PC-3 (cell line): ENCODE results near the gene TBC1D24. TPM values are rescaled to one million over a fixed set of nuclear protein-coding genes. Genes with fewer than 3 reads are reported as not detected.

Experiments
- ATAC-seq: fragments of 200-7000 bp; cut with Tn5 transposase; 2 replicates; pipeline ENCODE4 v1.9.1; 2020; ENCODE audit warnings: mild to moderate bottlenecking, moderate library complexity
- BruUV-seq: library from RNA; stranded (reverse); fragments of 400-500 nt; replicated peaks from 2 replicates; lab custom pipeline; 2021; lab: Mats Ljungman, UMichigan
- CTCF ChIA-PET: fragments of 300-600 bp; sonication (Branson Sonifier 250); formaldehyde crosslinking; loops from one replicate; lab custom pipeline; 2022; ENCODE audit warnings: antibody characterized with exemption; lab: Charles Lee
- POLR2A ChIA-PET: fragments of 300-600 bp; sonication (Branson Sonifier 250); formaldehyde crosslinking; loops from one replicate; lab custom pipeline; 2022; ENCODE audit warnings: antibody characterized with exemption; ENCODE audit not compliant: unreplicated experiment; lab: Charles Lee
- DNase-seq: peaks from one replicate; pipeline ENCODE4 v3.0.0-alpha.2; 2015
- H2AFZ ChIP-seq: fragments of 300-600 bp; sonication (generic); 2 replicates; pipeline ENCODE4 v1.6.0; 2016; ENCODE audit warnings: antibody characterized with exemption, low read length
- H3F3A ChIP-seq: fragments of 300-600 bp; sonication (generic); one replicate; pipeline ENCODE4 v1.6.0; 2017; ENCODE audit warnings: antibody characterized with exemption, low read length, control low read depth, mild to moderate bottlenecking; ENCODE audit not compliant: unreplicated experiment
- H3K27ac ChIP-seq: fragments of 300-600 bp; sonication (generic); 2 replicates; pipeline ENCODE4 v1.5.1; 2016; ENCODE audit warnings: mild to moderate bottlenecking, low read length
- H3K27me3 ChIP-seq: fragments of 300-600 bp; sonication (generic); 2 replicates; pipeline ENCODE4 v1.6.1; 2016; ENCODE audit warnings: low read length, mixed read lengths
- H3K36me3 ChIP-seq: fragments of 300-600 bp; sonication (generic); 2 replicates; pipeline ENCODE4 v1.6.1; 2016; ENCODE audit warnings: low read depth, mixed run types, low read length, mixed read lengths
- H3K4me1 ChIP-seq: fragments of 300-600 bp; sonication (generic); 2 replicates; pipeline ENCODE4 v1.5.1; 2016; ENCODE audit warnings: low read length; ENCODE audit not compliant: insufficient read depth
- H3K4me2 ChIP-seq: fragments of 300-600 bp; sonication (generic); 2 replicates; pipeline ENCODE4 v1.6.0; 2016; ENCODE audit warnings: low read length
- H3K4me3 ChIP-seq: fragments of 300-600 bp; sonication (generic); 2 replicates; pipeline ENCODE4 v1.5.1; 2016; ENCODE audit warnings: mild to moderate bottlenecking, low read length, mixed read lengths
- H3K79me2 ChIP-seq: fragments of 300-600 bp; sonication (generic); 2 replicates; pipeline ENCODE4 v1.6.1; 2017; ENCODE audit warnings: low read length, mixed read lengths
- H3K9ac ChIP-seq: fragments of 300-600 bp; sonication (generic); 2 replicates; pipeline ENCODE4 v1.6.0; 2016; ENCODE audit warnings: mild to moderate bottlenecking, low read length
- H3K9me2 ChIP-seq: fragments of 300-600 bp; sonication (generic); replicated peaks from 2 replicates; pipeline ENCODE4 v1.6.1; 2016; ENCODE audit warnings: mixed run types, low read length, mixed read lengths
- H3K9me3 ChIP-seq: fragments of 300-600 bp; sonication (generic); 2 replicates; pipeline ENCODE4 v1.6.1; 2016; ENCODE audit warnings: low read length, mixed read lengths
- H4K20me1 ChIP-seq: fragments of 300-600 bp; sonication (generic); 2 replicates; pipeline ENCODE4 v1.6.1; 2016; ENCODE audit warnings: low read length, mixed read lengths
- EZH2 ChIP-seq: fragments of 300-600 bp; sonication (generic); IDR thresholded peaks from one replicate; pipeline ENCODE4 v1.6.1; 2017; ENCODE audit warnings: antibody characterized with exemption, mild to moderate bottlenecking, low read length; ENCODE audit not compliant: unreplicated experiment
- EZH2phosphoT487 ChIP-seq: fragments of 300-600 bp; sonication (generic); IDR thresholded peaks from 2 replicates; pipeline ENCODE4 v1.6.1; 2018; ENCODE audit warnings: mild to moderate bottlenecking, antibody characterized with exemption, low read length, borderline replicate concordance
- intact Hi-C: fragments of 100-400 bp; cut with micrococcal nuclease; formaldehyde crosslinking; loops from 2 replicates; pipeline ENCODE4 v1.9.0; 2023
- total RNA-seq: library from RNA; depleted of rRNA; stranded (reverse); fragments of >200 nt; gene quantifications from 2 replicates; pipeline ENCODE4 v1.2.3, GENCODE V29; 2014
- TF ChIP-seq, protein P1 (sequence below): fragments of 300-600 bp; sonication (generic); conservative IDR thresholded peaks from 2 replicates; pipeline ENCODE4 v1.5.1; 2017; ENCODE audit warnings: antibody characterized with exemption, low read depth, mild to moderate bottlenecking, low read length

Gene TBC1D24
- total RNA-seq, 1 experiment from 2014 or later: 15.2 TPM

DNA sequence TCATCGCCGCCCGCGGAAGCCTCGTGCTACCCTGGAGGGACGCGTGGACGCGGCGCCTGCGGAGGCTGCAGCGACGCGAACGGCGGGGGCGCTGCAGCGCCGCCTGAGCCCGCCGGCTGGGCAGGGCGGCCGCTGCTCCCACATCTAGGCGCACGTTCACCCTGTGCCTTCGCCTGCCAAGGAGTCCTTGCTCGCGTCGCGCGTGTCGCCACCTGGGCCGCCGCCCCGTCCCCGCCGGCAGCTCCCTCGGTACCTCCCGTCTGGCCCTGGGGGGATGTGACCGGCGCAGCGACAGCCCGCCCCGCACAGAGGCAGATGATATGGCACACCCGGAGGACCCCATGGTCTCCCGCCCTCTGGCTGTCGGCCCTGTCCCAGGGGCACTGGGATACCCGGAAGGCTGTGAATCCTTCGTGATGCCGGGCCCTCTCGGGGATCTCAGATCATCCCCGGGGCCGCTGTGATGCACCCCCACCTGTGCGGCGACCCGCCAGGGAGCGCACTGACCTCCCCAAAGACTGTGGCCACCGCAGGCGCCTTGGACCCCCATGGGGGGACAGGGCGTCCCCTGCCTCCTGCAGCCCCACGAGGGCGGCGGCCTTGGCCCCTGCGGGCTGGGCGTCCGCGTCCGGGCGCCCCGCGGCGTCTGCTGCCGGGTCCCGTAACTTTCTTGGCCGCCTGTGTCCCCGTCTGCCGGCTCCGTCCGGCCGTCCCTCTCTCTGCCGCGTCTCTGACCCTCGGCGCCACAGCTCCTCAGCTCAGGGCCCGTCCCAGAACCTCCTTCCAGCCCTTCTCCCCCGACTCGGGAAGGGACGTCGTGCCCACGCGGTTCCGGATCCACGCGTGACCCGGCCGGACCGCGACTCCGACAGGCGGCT lies 689 bp upstream of the TBC1D24 start:
- H3K9me2 ChIP-seq: no peaks in the 10 kb centered on the region
- H3K79me2 ChIP-seq: peaks cover 33% of the 10 kb centered on the region
- no peaks in the 10 kb centered on the region; the same call in 1 of the 2 replicates for H3K4me1 ChIP-seq
- no TSS peak for BruUV-seq
- ChIA-PET POLR2A (interaction anchor here (0.6 kb wide), 2 partner anchors 37 to 319 kb away, joined by 8 to 11 read pairs; partner anchors contain the start of gene TRAF7), CTCF (no interaction called here)
- no peaks in the 10 kb centered on the region for H3K36me3 ChIP-seq
- peak overlapping the region; percentile 77 for H3K4me3 ChIP-seq
- 0 out of 2 replicates have a peak, but pooled peaks have one; percentile 45 for TF ChIP-seq EZH2phosphoT487
- TF ChIP-seq, protein P1, sequence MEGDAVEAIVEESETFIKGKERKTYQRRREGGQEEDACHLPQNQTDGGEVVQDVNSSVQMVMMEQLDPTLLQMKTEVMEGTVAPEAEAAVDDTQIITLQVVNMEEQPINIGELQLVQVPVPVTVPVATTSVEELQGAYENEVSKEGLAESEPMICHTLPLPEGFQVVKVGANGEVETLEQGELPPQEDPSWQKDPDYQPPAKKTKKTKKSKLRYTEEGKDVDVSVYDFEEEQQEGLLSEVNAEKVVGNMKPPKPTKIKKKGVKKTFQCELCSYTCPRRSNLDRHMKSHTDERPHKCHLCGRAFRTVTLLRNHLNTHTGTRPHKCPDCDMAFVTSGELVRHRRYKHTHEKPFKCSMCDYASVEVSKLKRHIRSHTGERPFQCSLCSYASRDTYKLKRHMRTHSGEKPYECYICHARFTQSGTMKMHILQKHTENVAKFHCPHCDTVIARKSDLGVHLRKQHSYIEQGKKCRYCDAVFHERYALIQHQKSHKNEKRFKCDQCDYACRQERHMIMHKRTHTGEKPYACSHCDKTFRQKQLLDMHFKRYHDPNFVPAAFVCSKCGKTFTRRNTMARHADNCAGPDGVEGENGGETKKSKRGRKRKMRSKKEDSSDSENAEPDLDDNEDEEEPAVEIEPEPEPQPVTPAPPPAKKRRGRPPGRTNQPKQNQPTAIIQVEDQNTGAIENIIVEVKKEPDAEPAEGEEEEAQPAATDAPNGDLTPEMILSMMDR: no peak
- no peaks in the 10 kb centered on the region for H4K20me1 ChIP-seq
- no peaks in the 10 kb centered on the region for H3K27me3 ChIP-seq
- peak overlapping the region; percentile 98 for H3K4me2 ChIP-seq
- no peaks in the 10 kb centered on the region for H3F3A ChIP-seq
- H2AFZ ChIP-seq: peak overlapping the region; percentile 67
- H3K9ac ChIP-seq: peak overlapping the region; percentile 69
- intact Hi-C loops: no loop called here
- no peak overlapping the region for H3K27ac ChIP-seq
- ATAC-seq (peak; percentile 50), DNase-seq (peak; percentile 37)
- no peaks in the 10 kb centered on the region for H3K9me3 ChIP-seq

DNA sequence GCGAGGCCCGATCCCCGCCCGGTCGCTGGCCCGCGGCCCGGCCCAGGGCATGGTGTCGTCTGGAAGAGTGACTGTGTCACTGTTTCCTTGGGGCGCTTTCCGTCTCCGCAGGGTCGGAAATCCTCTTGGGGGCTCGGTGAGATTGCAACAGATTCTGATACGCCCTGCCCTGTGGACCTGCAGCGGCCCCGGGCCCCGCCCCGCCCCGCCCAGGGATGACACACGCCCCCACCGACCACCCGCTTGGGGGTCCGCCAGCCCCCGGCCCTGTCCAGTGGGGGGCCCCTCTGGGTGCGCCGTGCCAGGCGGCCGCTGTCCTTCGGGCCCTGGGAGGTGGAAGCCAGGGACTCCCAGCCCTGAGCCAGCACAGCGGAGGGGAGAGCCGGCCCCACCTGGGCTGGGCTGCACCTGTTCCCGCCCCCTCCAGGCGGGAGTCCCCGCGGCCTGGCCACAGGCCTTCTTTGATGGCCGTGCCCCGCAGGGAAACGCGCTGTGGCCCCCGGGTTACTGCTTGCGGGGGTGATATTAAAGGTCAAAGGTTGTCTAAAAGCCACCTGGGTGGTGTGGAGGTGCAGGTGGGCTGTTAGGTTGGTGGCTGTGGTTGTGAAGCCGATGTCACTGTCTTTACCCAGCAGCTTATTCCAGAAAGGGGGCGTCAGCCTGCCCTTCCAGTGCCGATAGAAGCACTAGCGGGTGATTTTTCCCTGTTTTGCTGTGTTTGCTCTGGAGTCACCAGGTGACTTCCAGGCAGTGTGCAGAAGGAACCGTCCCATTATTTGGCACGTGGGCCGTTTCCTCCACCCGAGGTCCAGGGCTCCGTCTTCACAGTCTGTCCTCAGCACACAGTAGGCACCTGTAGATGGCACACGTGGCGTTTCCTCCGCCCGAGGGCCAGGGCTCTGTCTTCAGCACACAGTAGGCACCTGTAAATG lies 752 bp downstream of the TBC1D24 start:
- POLR2A ChIA-PET: no interaction called here
- H3K4me2 ChIP-seq: peak overlapping the region; percentile 89
- H3K4me3 ChIP-seq: peak overlapping the region; percentile 69
- no peaks in the 10 kb centered on the region for H4K20me1 ChIP-seq
- H3F3A ChIP-seq: no peaks in the 10 kb centered on the region
- BruUV-seq: no TSS peak
- H3K9me2 ChIP-seq: no peaks in the 10 kb centered on the region
- H3K27me3 ChIP-seq: no peaks in the 10 kb centered on the region
- intact Hi-C loops: no loop called here
- no peak overlapping the region for H3K27ac ChIP-seq
- 0 out of 2 replicates have a peak overlapping the region, but pooled peaks have one; percentile 36 for H2AFZ ChIP-seq
- H3K9me3 ChIP-seq: no peaks in the 10 kb centered on the region
- no peaks in the 10 kb centered on the region; the same call in 1 of the 2 replicates for H3K4me1 ChIP-seq
- no peak for DNase-seq
- CTCF ChIA-PET: no interaction called here
- no peak overlapping the region for H3K9ac ChIP-seq
- H3K36me3 ChIP-seq: no peaks in the 10 kb centered on the region
- peak; percentile 14; the same call in 1 of the 2 replicates for ATAC-seq
- H3K79me2 ChIP-seq: peaks cover 33% of the 10 kb centered on the region
- no peak for TF ChIP-seq EZH2
- no peak for TF ChIP-seq EZH2phosphoT487
- TF ChIP-seq, protein P1: no peak
